Neutrophil (primary cell): ENCODE results near the gene OBP2A.

Experiments used
- H3K27ac ChIP-seq: fragments of 200-600 bp; sonication (generic); 2 replicates; pipeline ENCODE4 v1.5.1; 2016; ENCODE audit warnings: mild to moderate bottlenecking, moderate library complexity
- H3K27me3 ChIP-seq: fragments of 200-600 bp; sonication (generic); 2 replicates; pipeline ENCODE4 v1.6.0; 2016; ENCODE audit warnings: mild to moderate bottlenecking
- H3K36me3 ChIP-seq: fragments of 200-600 bp; sonication (generic); 2 replicates; pipeline ENCODE4 v1.5.1; 2017
- H3K4me1 ChIP-seq, 2 experiments: fragments of 200-600 bp in 1 of 2; sonication (generic) in 1 of 2; 1 replicate in 1 of 2; 2 replicates in 1 of 2; pipeline versions ENCODE4 v1.5.1 to v1.6.1; 2013 to 2016; ENCODE audit warnings: low read depth in 1 of 2, low read length in 1 of 2, mild to moderate bottlenecking in 1 of 2, moderate library complexity in 1 of 2; ENCODE audit not compliant: control insufficient read depth in 1 of 2, insufficient read depth in 1 of 2
- H3K4me3 ChIP-seq, 2 experiments: fragments of 200-600 bp in 1 of 2; sonication (generic) in 1 of 2; 1 replicate in 1 of 2; 2 replicates in 1 of 2; pipeline ENCODE4 v1.5.1; 2013 to 2016; ENCODE audit warnings: low read depth in 1 of 2, low read length in 1 of 2, mild to moderate bottlenecking in 1 of 2, moderate library complexity in 1 of 2
- H3K9me3 ChIP-seq: fragments of 200-600 bp; sonication (generic); 2 replicates; pipeline ENCODE4 v1.5.1; 2016
- TF ChIP-seq, protein P1 (sequence below): fragments of 200-600 bp; sonication (generic); IDR thresholded peaks from 2 replicates; pipeline ENCODE4 v1.5.1; 2016; ENCODE audit warnings: antibody characterized with exemption

The OBP2A gene

DNA sequence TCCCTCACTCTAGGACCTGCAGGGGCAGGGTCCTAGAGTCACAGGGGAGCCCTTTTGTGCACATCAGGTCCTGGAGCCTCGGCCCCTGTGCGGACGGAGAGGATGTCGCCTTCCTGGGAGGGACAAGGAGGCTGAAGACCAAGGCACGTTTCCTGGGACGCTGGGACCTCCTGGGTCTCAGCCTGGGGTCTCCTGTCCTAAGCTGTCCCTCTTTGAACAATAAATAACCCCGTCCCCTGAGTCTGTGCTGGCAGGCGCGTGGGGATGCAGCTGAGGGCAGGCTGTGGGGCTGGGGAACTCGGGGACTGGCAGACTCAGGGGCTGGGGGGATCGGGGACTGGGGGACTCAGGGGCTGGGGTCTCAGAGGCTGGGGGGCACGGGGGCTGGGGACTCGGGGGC is 46.7 kb downstream of the OBP2A start:
- no peak overlapping the region for H3K27ac ChIP-seq
- no peaks in the 10 kb centered on the region for H3K4me1 ChIP-seq
- TF ChIP-seq, protein P1, sequence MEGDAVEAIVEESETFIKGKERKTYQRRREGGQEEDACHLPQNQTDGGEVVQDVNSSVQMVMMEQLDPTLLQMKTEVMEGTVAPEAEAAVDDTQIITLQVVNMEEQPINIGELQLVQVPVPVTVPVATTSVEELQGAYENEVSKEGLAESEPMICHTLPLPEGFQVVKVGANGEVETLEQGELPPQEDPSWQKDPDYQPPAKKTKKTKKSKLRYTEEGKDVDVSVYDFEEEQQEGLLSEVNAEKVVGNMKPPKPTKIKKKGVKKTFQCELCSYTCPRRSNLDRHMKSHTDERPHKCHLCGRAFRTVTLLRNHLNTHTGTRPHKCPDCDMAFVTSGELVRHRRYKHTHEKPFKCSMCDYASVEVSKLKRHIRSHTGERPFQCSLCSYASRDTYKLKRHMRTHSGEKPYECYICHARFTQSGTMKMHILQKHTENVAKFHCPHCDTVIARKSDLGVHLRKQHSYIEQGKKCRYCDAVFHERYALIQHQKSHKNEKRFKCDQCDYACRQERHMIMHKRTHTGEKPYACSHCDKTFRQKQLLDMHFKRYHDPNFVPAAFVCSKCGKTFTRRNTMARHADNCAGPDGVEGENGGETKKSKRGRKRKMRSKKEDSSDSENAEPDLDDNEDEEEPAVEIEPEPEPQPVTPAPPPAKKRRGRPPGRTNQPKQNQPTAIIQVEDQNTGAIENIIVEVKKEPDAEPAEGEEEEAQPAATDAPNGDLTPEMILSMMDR, result no peak
- no peak overlapping the region for H3K4me3 ChIP-seq
- no peaks in the 10 kb centered on the region for H3K36me3 ChIP-seq
- no peaks in the 10 kb centered on the region for H3K9me3 ChIP-seq
- peaks cover 5% of the 10 kb centered on the region for H3K27me3 ChIP-seq

DNA sequence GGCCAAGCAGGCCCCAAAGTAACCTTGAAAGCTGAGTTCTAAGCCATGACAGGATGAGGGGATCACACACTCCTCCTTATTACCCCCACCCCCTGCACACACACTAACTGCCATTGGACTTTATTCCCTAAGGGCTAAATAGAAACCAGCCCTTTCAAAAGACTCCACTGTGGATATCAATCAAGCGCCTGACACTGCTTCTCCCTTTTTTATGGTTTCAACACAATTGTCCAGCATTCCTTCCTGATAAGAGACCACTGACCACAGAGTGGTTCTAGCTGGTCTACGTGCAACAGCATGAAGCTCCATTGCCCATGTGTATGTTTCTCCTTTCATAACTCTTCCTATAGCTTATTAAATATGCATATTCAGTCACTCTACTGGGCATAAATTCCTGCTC is 50.3 kb downstream of the OBP2A start:
- Histone ChIP-seq H3K4me1 (no peaks in the 10 kb centered on the region), H3K9me3 (no peaks in the 10 kb centered on the region), H3K36me3 (no peaks in the 10 kb centered on the region)

More for the DNA sequence above, 50.3 kb downstream of the OBP2A start:
- no peak overlapping the region for H3K4me3 ChIP-seq
- H3K27ac ChIP-seq, result no peak overlapping the region
- TF ChIP-seq, protein P1, result no peak
- H3K27me3 ChIP-seq, result peaks cover 30% of the 10 kb centered on the region
